ENCODE data around the gene KLK6.

GRCh38 chr19:50975766-50976165 is 6.4 kb upstream of the KLK6 start:
- TF ChIP-seq POLR2A (IDR thresholded peaks at IDR 0.05; ENCODE audit: low read length), result no peak
- no peak for TF ChIP-seq GATA1 (IDR thresholded peaks at IDR 0.05; ENCODE audit: low read depth, low read length)
